ENCODE data around the gene DUSP8. TPM values are rescaled to one million over a fixed set of nuclear protein-coding genes. Genes with fewer than 3 reads are reported as not detected.

The DUSP8 gene
- total RNA-seq, 4 donors from 2014 or later: 13.3 to 31.8 (median 19.8) TPM

GRCh38 chr11:1523077-1523476 lies 49.0 kb downstream of the DUSP8 start:
- H3K4me3 ChIP-seq: no peak overlapping the region
- H3K36me3 ChIP-seq: no peaks in the 10 kb centered on the region
- H3K27me3 ChIP-seq: no peaks in the 10 kb centered on the region
- in situ Hi-C loops (cut with MboI; ENCODE audit: low pct_ligation_motif_present in 1 of 4, low pct_unique_long_range_greater_than_20kb in 1 of 4, low sequenced_read_pairs in 3 of 4): loop anchor here in 3 of 4 donors (25.0 kb wide), 3 partner anchors 236 to 636 kb away; partner anchors contain the start of gene MUC5B (in 2 of the 3)
- H3K9me3 ChIP-seq: no peaks in the 10 kb centered on the region
- H3K27ac ChIP-seq: no peak overlapping the region
- TF ChIP-seq POLR2A (IDR thresholded peaks at IDR 0.05): no peak
- TF ChIP-seq POLR2AphosphoS5 (IDR thresholded peaks at IDR 0.05): no peak
- no peak for TF ChIP-seq CTCF (IDR thresholded peaks at IDR 0.05)
- no peak for TF ChIP-seq EP300 (IDR thresholded peaks at IDR 0.05; ENCODE audit: low read depth)
- intact Hi-C loops (cut with DNase I; ENCODE audit: low total_unique reads): no loop called here
- no peak for DNase-seq
- H3K4me1 ChIP-seq: peaks cover 0 to 6% (median 3%) of the 10 kb centered on the region in 4 donors
- 92 to 97% methylated on average over 6 of the region's 6 CpGs for WGBS, 2 donors (ENCODE audit: low coverage in 1 of 2)

- 90 to 91% methylated on average over 8 of the region's 8 CpGs for WGBS, 2 donors (ENCODE audit: low coverage in 1 of 2)
- Histone ChIP-seq H3K27ac (no peak overlapping the region), H3K4me3 (no peak overlapping the region), H3K36me3 (no peaks in the 10 kb centered on the region), H3K27me3 (no peaks in the 10 kb centered on the region), H3K9me3 (no peaks in the 10 kb centered on the region), H3K4me1 (peaks cover 0 to 6% (median 3%) of the 10 kb centered on the region in 4 donors)
- DNase-seq: no peak
- intact Hi-C loops (cut with DNase I; ENCODE audit: low total_unique reads) (no loop called here), in situ Hi-C loops (cut with MboI; ENCODE audit: low pct_ligation_motif_present in 1 of 4, low pct_unique_long_range_greater_than_20kb in 1 of 4, low sequenced_read_pairs in 3 of 4) (loop anchor here in 3 of 4 donors (25.0 kb wide), 3 partner anchors 235 to 635 kb away; partner anchors contain the start of gene MUC5B (in 2 of the 3))
- no peak for TF ChIP-seq EP300 (IDR thresholded peaks at IDR 0.05; ENCODE audit: low read depth)
Observed at GRCh38 chr11:1522081-1522424, 50.0 kb downstream of the DUSP8 start.

GRCh38 chr11:1521382-1522080 lies 50.5 kb downstream of the DUSP8 start:
- intact Hi-C loops (cut with DNase I; ENCODE audit: low total_unique reads): no loop called here
- DNase-seq: peak; percentile 34
- H3K27me3 ChIP-seq: no peaks in the 10 kb centered on the region
- in situ Hi-C loops (cut with MboI; ENCODE audit: low pct_ligation_motif_present in 1 of 4, low pct_unique_long_range_greater_than_20kb in 1 of 4, low sequenced_read_pairs in 3 of 4): loop anchor here in 3 of 4 donors (25.0 kb wide), 3 partner anchors 234 to 634 kb away; partner anchors contain the start of gene MUC5B (in 2 of the 3)
- peaks cover 0 to 6% (median 3%) of the 10 kb centered on the region in 4 donors for H3K4me1 ChIP-seq
- no peak overlapping the region for H3K4me3 ChIP-seq
- no peaks in the 10 kb centered on the region for H3K9me3 ChIP-seq
- H3K36me3 ChIP-seq: no peaks in the 10 kb centered on the region
- TF ChIP-seq POLR2A (IDR thresholded peaks at IDR 0.05): no peak
- no peak for TF ChIP-seq CTCF (IDR thresholded peaks at IDR 0.05)
- TF ChIP-seq EP300 (IDR thresholded peaks at IDR 0.05; ENCODE audit: low read depth): no peak
- TF ChIP-seq POLR2AphosphoS5 (IDR thresholded peaks at IDR 0.05): no peak
- WGBS, 2 donors (ENCODE audit: low coverage in 1 of 2): 77 to 90% methylated on average over 10 to 21 of the region's 21 CpGs
- H3K27ac ChIP-seq: no peak overlapping the region

DNA sequence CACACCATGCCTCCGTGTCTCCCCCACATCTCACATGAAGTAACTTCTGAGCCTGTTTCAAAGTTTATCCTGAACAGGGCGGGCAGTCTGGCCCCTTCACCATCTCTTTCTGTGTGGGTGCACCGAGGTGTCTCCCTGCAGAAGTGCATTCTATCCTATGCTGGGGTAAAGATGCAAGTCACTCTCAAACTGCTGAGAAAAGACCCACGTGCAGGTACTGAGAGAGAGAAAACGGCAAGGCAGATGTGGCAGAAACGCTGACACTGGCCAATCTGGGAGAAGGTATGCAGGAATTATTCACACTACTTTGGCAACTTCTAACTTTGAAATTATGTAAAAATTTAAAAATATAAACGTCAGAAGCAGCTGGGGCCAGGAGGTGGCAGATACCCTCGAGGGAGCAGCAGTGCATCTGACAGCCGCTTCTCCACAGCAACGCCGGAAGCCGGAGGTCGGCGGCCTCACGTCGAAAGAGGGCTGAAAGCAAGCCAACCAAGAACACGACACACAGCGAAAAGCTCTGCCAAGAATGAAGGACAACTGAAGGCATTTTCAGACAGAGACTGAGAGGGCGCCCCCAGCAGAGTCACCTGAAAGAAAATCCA lies 51.3 kb downstream of the DUSP8 start:
- no peaks in the 10 kb centered on the region for H3K9me3 ChIP-seq
- WGBS, 2 donors (ENCODE audit: low coverage in 1 of 2): 73 to 76% methylated on average over 14 to 19 of the region's 19 CpGs
- no peaks in the 10 kb centered on the region for H3K27me3 ChIP-seq
- H3K36me3 ChIP-seq: no peaks in the 10 kb centered on the region
- H3K4me3 ChIP-seq: no peak overlapping the region
- DNase-seq: no peak
- peaks cover 0 to 12% (median 4%) of the 10 kb centered on the region in 4 donors for H3K4me1 ChIP-seq
- H3K27ac ChIP-seq: no peak overlapping the region
- TF ChIP-seq EP300 (IDR thresholded peaks at IDR 0.05; ENCODE audit: low read depth) (no peak), POLR2AphosphoS5 (IDR thresholded peaks at IDR 0.05) (no peak), POLR2A (IDR thresholded peaks at IDR 0.05) (no peak), CTCF (IDR thresholded peaks at IDR 0.05) (no peak)
- in situ Hi-C loops (cut with MboI; ENCODE audit: low pct_ligation_motif_present in 1 of 4, low pct_unique_long_range_greater_than_20kb in 1 of 4, low sequenced_read_pairs in 3 of 4) (loop anchor here in 3 of 4 donors (25.0 kb wide), 3 partner anchors 233 to 633 kb away; partner anchors contain the start of gene MUC5B (in 2 of the 3)), intact Hi-C loops (cut with DNase I; ENCODE audit: low total_unique reads) (no loop called here)
